Measurements from ENCODE around the gene MAN2C1. TPM values are rescaled to one million over a fixed set of nuclear protein-coding genes. Genes with fewer than 3 reads are reported as not detected.
A peak's percentile ranks its signal among the peaks of the same experiment; 100 is the strongest.

MAN2C1 gene
- polyA plus RNA-seq, 6 donors from 2014 or later: 8.9 to 19.4 (median 14.1) TPM

DNA sequence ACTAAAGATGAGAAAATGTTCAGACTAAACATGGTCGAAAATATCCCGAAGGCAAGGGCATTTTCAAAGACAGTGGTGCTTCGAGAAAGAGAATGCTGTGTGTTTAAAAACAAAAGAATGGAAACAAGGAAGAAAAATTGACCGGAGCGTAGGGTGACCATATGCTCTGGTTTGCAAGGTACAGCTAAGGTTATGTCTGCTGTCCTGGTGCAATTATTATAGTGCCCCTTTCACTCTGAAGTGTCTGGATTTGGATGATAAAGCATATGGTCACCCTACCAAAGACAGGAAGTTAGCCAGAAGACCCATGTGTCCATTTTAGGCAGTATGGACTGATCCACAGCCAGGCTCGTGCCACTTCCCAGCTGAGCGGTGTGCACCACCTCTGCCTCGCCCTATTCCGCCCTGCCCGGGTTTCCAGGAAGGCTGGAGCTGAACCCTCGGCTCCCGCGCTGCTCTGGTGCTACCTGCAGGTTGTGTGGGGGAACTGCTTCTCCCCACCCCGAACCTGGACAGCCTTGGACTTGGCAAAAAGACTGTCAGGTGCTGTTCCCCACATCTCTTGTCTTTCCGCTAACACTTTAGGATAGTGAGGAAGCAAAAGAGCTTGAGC lies 60.5 kb downstream of the MAN2C1 start:
- Mint-ChIP-seq H3K4me1 (peaks cover 2 to 5% (median 4%) of the 10 kb centered on the region in 3 donors), H3K27me3 (peaks cover 23 to 73% (median 56%) of the 10 kb centered on the region in 3 donors), H3K36me3 (no peaks in the 10 kb centered on the region), H3K9me3 (no peaks in the 10 kb centered on the region), H3K4me3 (no peak overlapping the region), H3K27ac (no peak overlapping the region)
- ATAC-seq (ENCODE audit: low read depth in 2 of 2) (peak; percentile 50 to 67), DNase-seq (no peak)

DNA sequence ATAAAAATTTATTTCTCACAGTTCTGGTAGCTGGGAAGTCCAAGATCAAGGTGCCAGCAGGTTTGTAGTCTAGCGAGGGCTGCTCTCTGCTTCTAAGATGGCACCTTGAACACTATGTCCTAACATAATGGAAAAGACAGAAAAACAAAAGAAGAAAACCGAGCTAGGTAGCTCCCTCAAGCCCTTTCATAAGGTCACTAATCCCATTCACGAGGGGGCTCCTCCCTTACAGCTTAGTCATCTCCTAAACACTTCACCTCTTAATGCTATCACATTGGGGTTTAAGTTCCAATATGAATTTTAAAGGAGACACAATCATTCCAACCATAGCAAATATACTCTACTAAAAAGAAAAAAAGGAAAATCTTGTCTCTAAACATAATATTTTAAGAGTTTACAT lies 62.2 kb downstream of the MAN2C1 start:
- H3K4me3 Mint-ChIP-seq: peak overlapping the region in 1 of 8 donors; percentile 18
- DNase-seq: no peak
- H3K27me3 Mint-ChIP-seq: peaks cover 19 to 65% (median 48%) of the 10 kb centered on the region in 3 donors
- no peaks in the 10 kb centered on the region for H3K36me3 Mint-ChIP-seq
- H3K27ac Mint-ChIP-seq: no peak overlapping the region
- peaks cover 2 to 5% (median 4%) of the 10 kb centered on the region in 3 donors for H3K4me1 Mint-ChIP-seq
- no peaks in the 10 kb centered on the region for H3K9me3 Mint-ChIP-seq
- no peak for ATAC-seq (ENCODE audit: low read depth in 2 of 2)

Other genes with a start within 250 kb of the MAN2C1 start
- 1 to 10 TPM in 4 of 6 donors, under 1 TPM in 2; 0.40 to 3.6 (median 1.4) TPM for gene C15orf39, start 166.7 kb downstream of the MAN2C1 start, polyA plus RNA-seq (ENCODE audit: low read depth in 6 of 6)
- under 1 TPM in 1 of 6 donors, not detected in 5; 0.16 TPM for gene GOLGA6C, start 110.3 kb downstream of the MAN2C1 start, polyA plus RNA-seq (ENCODE audit: low read depth in 6 of 6)
- under 1 TPM in 1 of 6 donors, not detected in 5; 0.10 TPM for gene GOLGA6D, start 85.8 kb downstream of the MAN2C1 start, polyA plus RNA-seq (ENCODE audit: low read depth in 6 of 6)
- 10 to 100 TPM; 27.1 to 47.4 (median 37.9) TPM for gene COMMD4, start 32.5 kb downstream of the MAN2C1 start, polyA plus RNA-seq (ENCODE audit: low read depth in 6 of 6)
- gene NEIL1, start 21.6 kb downstream of the MAN2C1 start, polyA plus RNA-seq (ENCODE audit: low read depth in 6 of 6): 10 to 100 TPM; 16.7 to 59.2 (median 31.7) TPM
- gene SIN3A, start 83.1 kb upstream of the MAN2C1 start, polyA plus RNA-seq (ENCODE audit: low read depth in 6 of 6): 10 to 100 TPM; 14.2 to 21.4 (median 15.5) TPM
- 10 to 100 TPM in 5 of 6 donors, 1 to 10 TPM in 1; 9.7 to 24.7 (median 15.9) TPM for gene PTPN9, start 210.7 kb upstream of the MAN2C1 start, polyA plus RNA-seq (ENCODE audit: low read depth in 6 of 6)

Measured in naive B cell (primary cell).